Measurements from ENCODE around the gene IL21R. TPM values are rescaled to one million over a fixed set of nuclear protein-coding genes. Genes with fewer than 3 reads are reported as not detected.
A peak's percentile ranks its signal among the peaks of the same experiment; 100 is the strongest.

The IL21R gene
- total and polyA plus RNA-seq, 10 of the 15 experiments (the other 5 are each of a cell fraction or from before 2014, with no cell fraction given) = 5.3 to 138 (median 82.5) TPM

DNA sequence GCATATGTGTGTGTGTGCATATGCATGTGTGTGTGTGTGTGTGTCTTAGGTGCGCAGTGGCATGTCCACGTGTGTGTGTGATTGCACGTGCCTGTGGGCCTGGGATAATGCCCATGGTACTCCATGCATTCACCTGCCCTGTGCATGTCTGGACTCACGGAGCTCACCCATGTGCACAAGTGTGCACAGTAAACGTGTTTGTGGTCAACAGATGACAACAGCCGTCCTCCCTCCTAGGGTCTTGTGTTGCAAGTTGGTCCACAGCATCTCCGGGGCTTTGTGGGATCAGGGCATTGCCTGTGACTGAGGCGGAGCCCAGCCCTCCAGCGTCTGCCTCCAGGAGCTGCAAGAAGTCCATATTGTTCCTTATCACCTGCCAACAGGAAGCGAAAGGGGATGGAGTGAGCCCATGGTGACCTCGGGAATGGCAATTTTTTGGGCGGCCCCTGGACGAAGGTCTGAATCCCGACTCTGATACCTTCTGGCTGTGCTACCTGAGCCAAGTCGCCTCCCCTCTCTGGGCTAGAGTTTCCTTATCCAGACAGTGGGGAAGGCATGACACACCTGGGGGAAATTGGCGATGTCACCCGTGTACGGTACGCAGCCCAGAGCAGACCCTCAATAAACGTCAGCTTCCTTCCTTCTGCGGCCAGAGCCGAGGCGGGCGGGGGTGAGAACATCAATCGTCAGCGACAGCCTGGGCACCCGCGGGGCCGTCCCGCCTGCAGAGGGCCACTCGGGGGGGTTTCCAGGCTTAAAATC, 47.6 kb downstream of the IL21R start (continued):
- TF ChIP-seq HDAC6 (IDR thresholded peaks at IDR 0.05; ENCODE audit: unreplicated experiment) (peak; percentile 22), CHD4 (IDR thresholded peaks at IDR 0.05) (no peak), CBX3 (IDR thresholded peaks at IDR 0.05; ENCODE audit: borderline replicate concordance, low read depth) (no peak), BCL11A (IDR thresholded peaks at IDR 0.05; ENCODE audit: low read depth, low read length) (peak; percentile 57; the same call in 1 of the 2 replicates), ATF7 (IDR thresholded peaks at IDR 0.05; ENCODE audit: low read depth) (peak; percentile 81)
- TF ChIP-seq, protein P1, sequence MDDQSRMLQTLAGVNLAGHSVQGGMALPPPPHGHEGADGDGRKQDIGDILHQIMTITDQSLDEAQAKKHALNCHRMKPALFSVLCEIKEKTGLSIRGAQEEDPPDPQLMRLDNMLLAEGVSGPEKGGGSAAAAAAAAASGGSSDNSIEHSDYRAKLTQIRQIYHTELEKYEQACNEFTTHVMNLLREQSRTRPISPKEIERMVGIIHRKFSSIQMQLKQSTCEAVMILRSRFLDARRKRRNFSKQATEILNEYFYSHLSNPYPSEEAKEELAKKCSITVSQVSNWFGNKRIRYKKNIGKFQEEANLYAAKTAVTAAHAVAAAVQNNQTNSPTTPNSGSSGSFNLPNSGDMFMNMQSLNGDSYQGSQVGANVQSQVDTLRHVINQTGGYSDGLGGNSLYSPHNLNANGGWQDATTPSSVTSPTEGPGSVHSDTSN (IDR thresholded peaks at IDR 0.05; ENCODE audit: insufficient replicate concordance, low read depth, low read length) = peak; percentile 82
- TF ChIP-seq, protein P2, sequence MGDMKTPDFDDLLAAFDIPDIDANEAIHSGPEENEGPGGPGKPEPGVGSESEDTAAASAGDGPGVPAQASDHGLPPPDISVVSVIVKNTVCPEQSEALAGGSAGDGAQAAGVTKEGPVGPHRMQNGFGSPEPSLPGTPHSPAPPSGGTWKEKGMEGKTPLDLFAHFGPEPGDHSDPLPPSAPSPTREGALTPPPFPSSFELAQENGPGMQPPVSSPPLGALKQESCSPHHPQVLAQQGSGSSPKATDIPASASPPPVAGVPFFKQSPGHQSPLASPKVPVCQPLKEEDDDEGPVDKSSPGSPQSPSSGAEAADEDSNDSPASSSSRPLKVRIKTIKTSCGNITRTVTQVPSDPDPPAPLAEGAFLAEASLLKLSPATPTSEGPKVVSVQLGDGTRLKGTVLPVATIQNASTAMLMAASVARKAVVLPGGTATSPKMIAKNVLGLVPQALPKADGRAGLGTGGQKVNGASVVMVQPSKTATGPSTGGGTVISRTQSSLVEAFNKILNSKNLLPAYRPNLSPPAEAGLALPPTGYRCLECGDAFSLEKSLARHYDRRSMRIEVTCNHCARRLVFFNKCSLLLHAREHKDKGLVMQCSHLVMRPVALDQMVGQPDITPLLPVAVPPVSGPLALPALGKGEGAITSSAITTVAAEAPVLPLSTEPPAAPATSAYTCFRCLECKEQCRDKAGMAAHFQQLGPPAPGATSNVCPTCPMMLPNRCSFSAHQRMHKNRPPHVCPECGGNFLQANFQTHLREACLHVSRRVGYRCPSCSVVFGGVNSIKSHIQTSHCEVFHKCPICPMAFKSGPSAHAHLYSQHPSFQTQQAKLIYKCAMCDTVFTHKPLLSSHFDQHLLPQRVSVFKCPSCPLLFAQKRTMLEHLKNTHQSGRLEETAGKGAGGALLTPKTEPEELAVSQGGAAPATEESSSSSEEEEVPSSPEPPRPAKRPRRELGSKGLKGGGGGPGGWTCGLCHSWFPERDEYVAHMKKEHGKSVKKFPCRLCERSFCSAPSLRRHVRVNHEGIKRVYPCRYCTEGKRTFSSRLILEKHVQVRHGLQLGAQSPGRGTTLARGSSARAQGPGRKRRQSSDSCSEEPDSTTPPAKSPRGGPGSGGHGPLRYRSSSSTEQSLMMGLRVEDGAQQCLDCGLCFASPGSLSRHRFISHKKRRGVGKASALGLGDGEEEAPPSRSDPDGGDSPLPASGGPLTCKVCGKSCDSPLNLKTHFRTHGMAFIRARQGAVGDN (IDR thresholded peaks at IDR 0.05) = peak; percentile 77
- TF ChIP-seq, protein P3, sequence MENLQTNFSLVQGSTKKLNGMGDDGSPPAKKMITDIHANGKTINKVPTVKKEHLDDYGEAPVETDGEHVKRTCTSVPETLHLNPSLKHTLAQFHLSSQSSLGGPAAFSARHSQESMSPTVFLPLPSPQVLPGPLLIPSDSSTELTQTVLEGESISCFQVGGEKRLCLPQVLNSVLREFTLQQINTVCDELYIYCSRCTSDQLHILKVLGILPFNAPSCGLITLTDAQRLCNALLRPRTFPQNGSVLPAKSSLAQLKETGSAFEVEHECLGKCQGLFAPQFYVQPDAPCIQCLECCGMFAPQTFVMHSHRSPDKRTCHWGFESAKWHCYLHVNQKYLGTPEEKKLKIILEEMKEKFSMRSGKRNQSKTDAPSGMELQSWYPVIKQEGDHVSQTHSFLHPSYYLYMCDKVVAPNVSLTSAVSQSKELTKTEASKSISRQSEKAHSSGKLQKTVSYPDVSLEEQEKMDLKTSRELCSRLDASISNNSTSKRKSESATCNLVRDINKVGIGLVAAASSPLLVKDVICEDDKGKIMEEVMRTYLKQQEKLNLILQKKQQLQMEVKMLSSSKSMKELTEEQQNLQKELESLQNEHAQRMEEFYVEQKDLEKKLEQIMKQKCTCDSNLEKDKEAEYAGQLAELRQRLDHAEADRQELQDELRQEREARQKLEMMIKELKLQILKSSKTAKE (IDR thresholded peaks at IDR 0.05; ENCODE audit: low read depth, poor library complexity, severe bottlenecking) = peak; percentile 78
